DOHH2 (cell line): ENCODE results near the gene ALDH1L1.

Source experiments
- EZH2phosphoT487 ChIP-seq: fragments of 200-600 bp; sonication (generic); IDR thresholded peaks from 2 replicates; pipeline ENCODE4 v1.6.1; 2017; ENCODE audit warnings: borderline replicate concordance, mild to moderate bottlenecking, antibody characterized with exemption, low read length, moderate library complexity, mixed read lengths
- TF ChIP-seq, protein P1 (sequence below): fragments of 200-600 bp; sonication (generic); IDR thresholded peaks from one replicate; pipeline ENCODE4 v1.5.1; 2014; ENCODE audit warnings: antibody characterized with exemption, mild to moderate bottlenecking, low read depth, low read length; ENCODE audit not compliant: poor library complexity, severe bottlenecking

DNA sequence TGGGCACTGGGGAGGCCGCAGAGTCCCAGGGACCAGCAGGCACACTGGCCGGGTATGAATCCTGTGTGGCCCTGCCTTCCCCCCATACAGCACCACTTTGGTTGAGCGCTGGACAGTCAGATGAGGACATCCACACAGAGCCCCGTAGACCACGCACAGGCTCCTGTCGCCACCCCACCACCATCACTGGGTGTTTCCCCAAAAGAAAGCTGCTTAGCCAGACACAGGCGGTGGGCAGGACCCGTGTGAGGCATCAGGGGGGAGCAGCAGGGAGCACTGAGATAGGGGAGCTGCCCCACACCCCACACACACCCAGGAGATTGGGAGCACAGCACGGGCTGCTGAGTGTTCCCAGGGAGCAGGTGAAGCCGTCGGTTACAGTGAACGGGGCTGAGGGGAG, 54.1 kb downstream of the ALDH1L1 start:
- TF ChIP-seq, protein P1, sequence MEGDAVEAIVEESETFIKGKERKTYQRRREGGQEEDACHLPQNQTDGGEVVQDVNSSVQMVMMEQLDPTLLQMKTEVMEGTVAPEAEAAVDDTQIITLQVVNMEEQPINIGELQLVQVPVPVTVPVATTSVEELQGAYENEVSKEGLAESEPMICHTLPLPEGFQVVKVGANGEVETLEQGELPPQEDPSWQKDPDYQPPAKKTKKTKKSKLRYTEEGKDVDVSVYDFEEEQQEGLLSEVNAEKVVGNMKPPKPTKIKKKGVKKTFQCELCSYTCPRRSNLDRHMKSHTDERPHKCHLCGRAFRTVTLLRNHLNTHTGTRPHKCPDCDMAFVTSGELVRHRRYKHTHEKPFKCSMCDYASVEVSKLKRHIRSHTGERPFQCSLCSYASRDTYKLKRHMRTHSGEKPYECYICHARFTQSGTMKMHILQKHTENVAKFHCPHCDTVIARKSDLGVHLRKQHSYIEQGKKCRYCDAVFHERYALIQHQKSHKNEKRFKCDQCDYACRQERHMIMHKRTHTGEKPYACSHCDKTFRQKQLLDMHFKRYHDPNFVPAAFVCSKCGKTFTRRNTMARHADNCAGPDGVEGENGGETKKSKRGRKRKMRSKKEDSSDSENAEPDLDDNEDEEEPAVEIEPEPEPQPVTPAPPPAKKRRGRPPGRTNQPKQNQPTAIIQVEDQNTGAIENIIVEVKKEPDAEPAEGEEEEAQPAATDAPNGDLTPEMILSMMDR, result no peak
- TF ChIP-seq EZH2phosphoT487, result no peak
